K562 (cell line): ENCODE measurements around the gene GALNT13. TPM values are rescaled to one million over a fixed set of nuclear protein-coding genes. Genes with fewer than 3 reads are reported as not detected.

Source experiments
- ATAC-seq: fragments of 200-7000 bp; cut with Tn5 transposase; 3 replicates; pipeline ENCODE4 v1.9.1; 2020; ENCODE audit warnings: moderate library complexity
- BruUV-seq: library from RNA; stranded (reverse); fragments of 400-500 nt; replicated peaks from 2 replicates; lab custom pipeline; 2021; lab: Mats Ljungman, UMichigan
- CTCF ChIA-PET: fragments of 300-600 bp; formaldehyde crosslinking; extraction: SDS; loops from one replicate; lab custom pipeline; 2021; ENCODE audit warnings: low intra/inter-chr PET ratio; lab: Yijun Ruan, JAX
- POLR2A ChIA-PET: fragments of 300-600, 350-650 bp; sonication (Branson Sonifier 250); formaldehyde crosslinking; extraction: SDS; loops from one replicate; lab custom pipeline; 2021; ENCODE audit warnings: antibody characterized with exemption, inconsistent platforms; lab: Yijun Ruan, JAX
- DNase-seq, 4 experiments: peaks; one replicate each; pipeline versions ENCODE4 v3.0.0 to v3.0.0-alpha.2; 2011 to 2018; ENCODE audit warnings: low spot score in 3 of 4, mixed read lengths in 3 of 4; ENCODE audit errors: extremely low read depth in 1 of 4
- FAIRE-seq: peaks from 2 replicates; lab custom pipeline; 2011; peaks lifted over from hg19 to GRCh38; lab: Jason Lieb, UNC
- H2AFZ ChIP-seq: 2 replicates; pipeline ENCODE4 v1.6.0; 2011; ENCODE audit warnings: low read depth, low read length, control low read depth, inconsistent platforms
- H3K27ac ChIP-seq: fragments of 200-600 bp; 3 replicates; pipeline ENCODE4 v1.8.0; 2011; ENCODE audit warnings: low read depth, mild to moderate bottlenecking, control low read depth, inconsistent platforms, low read length, moderate library complexity, mixed read lengths; ENCODE audit errors: extremely low read depth
- H3K27me3 ChIP-seq, 2 experiments: fragments of 300-600 bp in 1 of 2; 2 replicates in 1 of 2; 3 replicates in 1 of 2; pipeline versions ENCODE4 v1.6.0 to v1.8.0; 2011; ENCODE audit warnings: inconsistent platforms in 2 of 2, low read length in 2 of 2, mild to moderate bottlenecking in 1 of 2, mixed read lengths in 1 of 2, moderate library complexity in 1 of 2; ENCODE audit not compliant: control insufficient read depth in 2 of 2, insufficient read depth in 2 of 2
- H3K36me3 ChIP-seq: fragments of 300-600 bp; 3 replicates; pipeline ENCODE4 v1.8.0; 2011; ENCODE audit warnings: mild to moderate bottlenecking, low read length, inconsistent platforms; ENCODE audit not compliant: control insufficient read depth, insufficient read depth
- H3K4me1 ChIP-seq, 2 experiments: fragments of 200-600 bp in 1 of 2; replicated peaks in 1 of 2; 2 replicates in 1 of 2; 3 replicates in 1 of 2; pipeline versions ENCODE4 v1.5.1 to v1.8.0; 2011; ENCODE audit warnings: inconsistent platforms in 2 of 2, low read length in 2 of 2, mild to moderate bottlenecking in 1 of 2, mixed read lengths in 1 of 2, moderate library complexity in 1 of 2; ENCODE audit not compliant: control insufficient read depth in 2 of 2, insufficient read depth in 2 of 2
- H3K4me2 ChIP-seq: 2 replicates; pipeline ENCODE4 v1.6.1; 2011; ENCODE audit warnings: low read length, control low read depth, inconsistent platforms, mixed read lengths; ENCODE audit not compliant: insufficient read depth
- H3K4me3 ChIP-seq: fragments of 200-600 bp; sonication (generic), shearing (Covaris generic); 2 replicates; pipeline ENCODE4 v1.5.1; 2016; ENCODE audit warnings: control low read depth, inconsistent platforms
- H3K79me2 ChIP-seq: fragments of 200-600 bp; 3 replicates; pipeline ENCODE4 v1.8.0; 2011; ENCODE audit warnings: low read length, inconsistent platforms; ENCODE audit not compliant: control insufficient read depth, insufficient read depth
- H3K9ac ChIP-seq, 2 experiments: 2 replicates each; pipeline versions ENCODE4 v1.6.0 to v1.6.1; 2011; ENCODE audit warnings: low read depth in 2 of 2, low read length in 2 of 2, control low read depth in 1 of 2, inconsistent platforms in 1 of 2, mild to moderate bottlenecking in 1 of 2, mixed read lengths in 1 of 2; ENCODE audit not compliant: insufficient read depth in 1 of 2
- H3K9me1 ChIP-seq: one replicate; pipeline ENCODE4 v1.6.0; 2011; ENCODE audit warnings: inconsistent platforms, mild to moderate bottlenecking, low read length, moderate library complexity; ENCODE audit not compliant: control insufficient read depth, insufficient read depth
- H3K9me3 ChIP-seq: replicated peaks from 2 replicates; pipeline ENCODE4 v1.5.1; 2011; ENCODE audit warnings: low read depth, low read length, inconsistent platforms; ENCODE audit not compliant: control insufficient read depth, insufficient read depth
- H4K20me1 ChIP-seq: replicated peaks from 2 replicates; pipeline ENCODE4 v1.6.1; 2011; ENCODE audit warnings: low read length, inconsistent platforms, mixed read lengths; ENCODE audit not compliant: control insufficient read depth, insufficient read depth
- DLX4 ChIP-seq: fragments of 250-450 bp; sonication (Bioruptor Pico); IDR thresholded peaks from 2 replicates; pipeline ENCODE4 v1.6.1; 2021; ENCODE audit warnings: mild to moderate bottlenecking
- E2F1 ChIP-seq: sonication (generic); formaldehyde crosslinking; IDR thresholded peaks from 2 replicates; pipeline ENCODE4 v1.8.1; 2023; ENCODE audit warnings: mild to moderate bottlenecking, missing genetic modification reagents, moderate library complexity
- MLX ChIP-seq, 2 experiments: fragments of 450-650 bp in 1 of 2; sonication (generic) in 1 of 2; formaldehyde crosslinking; conservative IDR thresholded peaks; 2 replicates each; pipeline versions ENCODE4 v1.4.0 to v1.8.1; 2020 to 2022; ENCODE audit warnings: mild to moderate bottlenecking in 1 of 2, missing genetic modification reagents in 1 of 2
- PHF21A ChIP-seq: fragments of 450-650 bp; IDR thresholded peaks from 2 replicates; pipeline ENCODE4 v1.6.1; 2017; ENCODE audit warnings: low read depth, borderline replicate concordance
- SRSF7 ChIP-seq: fragments of 200-400 bp; formaldehyde crosslinking; optimal IDR thresholded peaks from 2 replicates; pipeline ENCODE3; 2017; ENCODE audit warnings: mild to moderate bottlenecking, low read depth, low read length
- ZNF717 ChIP-seq: fragments of 250-450 bp; sonication (Bioruptor Pico); IDR thresholded peaks from 2 replicates; pipeline ENCODE4 v1.5.0; 2021
- WGBS: fragments of 100-300 bp; shearing (Covaris generic); methylation state at CpG from one replicate; pipeline ENCODE4 v1.1.6; 2016; ENCODE audit warnings: low coverage, mixed read lengths; ENCODE audit not compliant: insufficient coverage; ENCODE audit errors: missing lambda C conversion rate; 5-methylcytosine and 5-hydroxymethylcytosine counted together
- in situ Hi-C: fragments of 300-500 bp; cut with MboI; formaldehyde crosslinking; loops from 4 replicates; pipeline ENCODE4 v1.15.0; 2018; ENCODE audit warnings: inconsistent platforms, mixed read lengths
- intact Hi-C: fragments of 100-400 bp; cut with micrococcal nuclease; formaldehyde crosslinking; loops from 2 replicates; pipeline ENCODE4 v1.14.2; 2022
- polyA plus RNA-seq, 8 experiments: library from polyadenylated mRNA; depleted of rRNA in 4 of 8; stranded (reverse) in 5 of 8; unstranded in 3 of 8; fragments of >200 nt; fragmentation: Nextera tagmentation in 2 of 8; fragmentation: Illumina TruSeq in 1 of 8; extraction: Ambion mirVana in 2 of 8; extraction: Trizol in 1 of 8; gene quantifications; 2 replicates each; pipeline versions ENCODE4 v1.2.1 to v1.2.3, GENCODE V29; 2011 to 2014; ENCODE audit warnings: inconsistent platforms in 1 of 8, missing spikeins in 1 of 8
- total RNA-seq, 7 experiments: library from RNA; depleted of rRNA in 6 of 7; stranded (reverse); fragments of >200 nt in 6 of 7; fragmentation: Illumina TruSeq in 2 of 7; extraction: Trizol in 2 of 7; gene quantifications; 2 replicates each; pipeline versions ENCODE4 v1.2.1 to v1.2.3, GENCODE V29; 2011 to 2021; ENCODE audit warnings: low replicate concordance in 1 of 7

The GALNT13 gene
- total and polyA plus RNA-seq, 9 of the 15 experiments (the other 6 are each of a cell fraction or from before 2014, with no cell fraction given), result not detected

GRCh38 chr2:154143105-154143504 is 271.4 kb downstream of the GALNT13 start (continued):
- no peak for TF ChIP-seq MLX (CRISPR knock-in tag; conservative IDR thresholded peaks at IDR 0.05)
- TF ChIP-seq ZNF717, result no peak
- no peak for TF ChIP-seq DLX4 (CRISPR knock-in tag)

GRCh38 chr2:154158101-154158500 is 286.4 kb downstream of the GALNT13 start:
- no TSS peak for BruUV-seq
- Histone ChIP-seq H3K4me3 (no peak overlapping the region), H3K27ac (no peak overlapping the region), H3K9me3 (no peaks in the 10 kb centered on the region), H3K9ac (no peak overlapping the region), H3K36me3 (no peaks in the 10 kb centered on the region)
- no peak for ATAC-seq
- 0% methylated on average over 2 of the region's 2 CpGs for WGBS
- POLR2A ChIA-PET, result no interaction called here
- TF ChIP-seq PHF21A (no peak), SRSF7 (no peak), E2F1 (CRISPR knock-in tag) (no peak)
- TF ChIP-seq, all 486 proteins: peak for 0
- Histone ChIP-seq H3K4me2 (no peak overlapping the region), H3K4me1 (no peaks in the 10 kb centered on the region), H4K20me1 (no peaks in the 10 kb centered on the region), H3K27me3 (no peaks in the 10 kb centered on the region), H3K9me1 (no peaks in the 10 kb centered on the region), H3K79me2 (no peaks in the 10 kb centered on the region), H2AFZ (no peak overlapping the region)
- FAIRE-seq (no peak), DNase-seq (no peak)
- CTCF ChIA-PET, result no interaction called here
- intact Hi-C loops, result no loop called here
- in situ Hi-C loops, result no loop called here
